ENCODE measurements around the gene ATP2A3.

ATP2A3 gene

GRCh38 chr17:3910420-3911270, 53.6 kb downstream of the ATP2A3 start:
- Histone ChIP-seq H3K27me3 (ENCODE audit: control insufficient read depth, insufficient read depth, low read length) (no peaks in the 10 kb centered on the region), H3K4me3 (ENCODE audit: low read depth, low read length) (no peak overlapping the region), H3K9ac (ENCODE audit: low read depth, low read length) (no peak overlapping the region)

DNA sequence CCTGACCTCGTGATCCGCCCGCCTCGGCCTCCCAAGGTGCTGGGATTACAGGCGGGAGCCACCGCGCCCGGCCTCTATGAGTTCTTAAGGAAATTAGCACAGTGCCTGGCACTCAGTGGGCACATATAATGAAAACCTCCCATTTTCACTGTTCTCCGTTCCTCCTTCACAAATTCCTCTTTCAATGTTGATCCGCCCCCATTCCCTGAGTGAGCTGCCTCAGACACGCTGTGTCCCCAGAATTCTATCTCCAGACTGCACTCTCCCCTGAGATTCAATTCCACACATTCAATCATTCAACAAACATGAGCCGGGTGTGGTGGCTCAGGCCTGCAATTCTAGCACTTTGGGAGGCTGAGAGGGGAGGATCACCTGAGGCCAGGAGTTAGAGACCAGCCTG, 55.0 kb downstream of the ATP2A3 start:
- peaks cover 5% of the 10 kb centered on the region for H3K4me1 ChIP-seq (ENCODE audit: control insufficient read depth, insufficient read depth, low read length)
- H3K36me3 ChIP-seq (ENCODE audit: control insufficient read depth, insufficient read depth, low read length): peaks cover 3% of the 10 kb centered on the region
- H3K9ac ChIP-seq (ENCODE audit: low read depth, low read length): no peak overlapping the region
- H3K4me3 ChIP-seq (ENCODE audit: low read depth, low read length): no peak overlapping the region
- H3K27me3 ChIP-seq (ENCODE audit: control insufficient read depth, insufficient read depth, low read length): no peaks in the 10 kb centered on the region
- H3K9me3 ChIP-seq (ENCODE audit: control insufficient read depth, insufficient read depth, low read length): no peaks in the 10 kb centered on the region

More at GRCh38 chr17:3910420-3911270, 53.6 kb downstream of the ATP2A3 start:
- H3K9me3 ChIP-seq (ENCODE audit: control insufficient read depth, insufficient read depth, low read length): no peaks in the 10 kb centered on the region
- peaks cover 3% of the 10 kb centered on the region for H3K36me3 ChIP-seq (ENCODE audit: control insufficient read depth, insufficient read depth, low read length)
- no peaks in the 10 kb centered on the region for H3K4me1 ChIP-seq (ENCODE audit: control insufficient read depth, insufficient read depth, low read length)

GRCh38 chr17:3907483-3908216, 56.6 kb downstream of the ATP2A3 start:
- Histone ChIP-seq H3K4me1 (ENCODE audit: control insufficient read depth, insufficient read depth, low read length) (peaks cover 11% of the 10 kb centered on the region), H3K9ac (ENCODE audit: low read depth, low read length) (peak overlapping the region; percentile 12), H3K36me3 (ENCODE audit: control insufficient read depth, insufficient read depth, low read length) (peaks cover 3% of the 10 kb centered on the region), H3K4me3 (ENCODE audit: low read depth, low read length) (no peak overlapping the region), H3K9me3 (ENCODE audit: control insufficient read depth, insufficient read depth, low read length) (no peaks in the 10 kb centered on the region), H3K27me3 (ENCODE audit: control insufficient read depth, insufficient read depth, low read length) (no peaks in the 10 kb centered on the region)

DNA sequence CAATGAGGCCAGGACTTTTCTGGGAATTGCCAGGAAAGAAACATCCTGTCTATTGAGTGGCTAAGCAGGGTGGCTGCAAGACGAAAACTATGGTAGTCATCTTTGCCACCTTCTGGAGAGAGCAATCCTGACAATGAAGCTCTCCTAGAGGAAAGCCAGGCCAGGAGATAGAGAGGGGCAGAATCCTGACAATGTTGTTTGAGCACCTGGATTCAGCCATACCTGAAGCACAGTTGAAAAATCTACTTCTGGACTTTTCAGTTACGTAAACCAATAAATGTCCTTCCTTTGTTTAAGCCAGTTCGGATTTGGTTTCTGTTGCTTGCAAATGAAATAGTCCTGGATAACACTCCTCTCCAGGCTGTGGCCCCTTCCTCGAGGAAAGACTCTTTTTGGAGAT, 57.4 kb downstream of the ATP2A3 start:
- peaks cover 11% of the 10 kb centered on the region for H3K4me1 ChIP-seq (ENCODE audit: control insufficient read depth, insufficient read depth, low read length)
- no peaks in the 10 kb centered on the region for H3K9me3 ChIP-seq (ENCODE audit: control insufficient read depth, insufficient read depth, low read length)
- peaks cover 3% of the 10 kb centered on the region for H3K36me3 ChIP-seq (ENCODE audit: control insufficient read depth, insufficient read depth, low read length)
- no peaks in the 10 kb centered on the region for H3K27me3 ChIP-seq (ENCODE audit: control insufficient read depth, insufficient read depth, low read length)
- no peak overlapping the region for H3K9ac ChIP-seq (ENCODE audit: low read depth, low read length)
- no peak overlapping the region for H3K4me3 ChIP-seq (ENCODE audit: low read depth, low read length)

- Histone ChIP-seq H3K4me3 (ENCODE audit: low read depth, low read length) (no peak overlapping the region), H3K9me3 (ENCODE audit: control insufficient read depth, insufficient read depth, low read length) (no peaks in the 10 kb centered on the region), H3K9ac (ENCODE audit: low read depth, low read length) (no peak overlapping the region), H3K27me3 (ENCODE audit: control insufficient read depth, insufficient read depth, low read length) (no peaks in the 10 kb centered on the region), H3K4me1 (ENCODE audit: control insufficient read depth, insufficient read depth, low read length) (peaks cover 11% of the 10 kb centered on the region), H3K36me3 (ENCODE audit: control insufficient read depth, insufficient read depth, low read length) (no peaks in the 10 kb centered on the region)
Observed at GRCh38 chr17:3905017-3905520, 59.2 kb downstream of the ATP2A3 start.

GRCh38 chr17:3904501-3904900, 59.7 kb downstream of the ATP2A3 start:
- no peaks in the 10 kb centered on the region for H3K9me3 ChIP-seq (ENCODE audit: control insufficient read depth, insufficient read depth, low read length)
- H3K9ac ChIP-seq (ENCODE audit: low read depth, low read length): no peak overlapping the region
- peaks cover 11% of the 10 kb centered on the region for H3K4me1 ChIP-seq (ENCODE audit: control insufficient read depth, insufficient read depth, low read length)
- no peaks in the 10 kb centered on the region for H3K27me3 ChIP-seq (ENCODE audit: control insufficient read depth, insufficient read depth, low read length)
- no peaks in the 10 kb centered on the region for H3K36me3 ChIP-seq (ENCODE audit: control insufficient read depth, insufficient read depth, low read length)
- peak overlapping the region; percentile 37 for H3K4me3 ChIP-seq (ENCODE audit: low read depth, low read length)

DNA sequence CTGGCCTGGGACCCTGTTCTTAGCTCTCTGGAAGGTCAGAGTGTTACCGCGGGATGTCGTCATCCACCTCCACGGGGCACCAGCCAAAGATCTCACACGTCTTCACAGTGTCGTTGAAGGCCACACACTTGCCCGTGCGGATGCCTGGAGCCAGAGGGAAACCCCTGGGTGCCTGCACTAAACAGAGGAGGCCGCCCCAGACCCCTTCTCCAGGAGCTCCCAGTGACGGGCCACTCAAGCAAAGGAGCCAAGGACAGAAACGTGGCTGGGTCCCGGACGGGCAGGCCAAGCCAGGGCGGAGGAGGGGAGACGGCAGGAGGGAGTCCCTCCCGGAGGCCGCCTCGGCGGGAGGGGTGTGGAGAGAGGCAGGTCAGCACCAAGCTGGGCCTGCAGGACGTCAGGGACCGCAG, 60.4 kb downstream of the ATP2A3 start:
- Histone ChIP-seq H3K4me1 (ENCODE audit: control insufficient read depth, insufficient read depth, low read length) (peaks cover 11% of the 10 kb centered on the region), H3K4me3 (ENCODE audit: low read depth, low read length) (peak overlapping the region; percentile 37), H3K36me3 (ENCODE audit: control insufficient read depth, insufficient read depth, low read length) (no peaks in the 10 kb centered on the region), H3K9ac (ENCODE audit: low read depth, low read length) (peak overlapping the region; percentile 24), H3K27me3 (ENCODE audit: control insufficient read depth, insufficient read depth, low read length) (no peaks in the 10 kb centered on the region), H3K9me3 (ENCODE audit: control insufficient read depth, insufficient read depth, low read length) (no peaks in the 10 kb centered on the region)

GRCh38 chr17:3903051-3903825, 61.0 kb downstream of the ATP2A3 start:
- H3K9ac ChIP-seq (ENCODE audit: low read depth, low read length): no peak overlapping the region
- H3K36me3 ChIP-seq (ENCODE audit: control insufficient read depth, insufficient read depth, low read length): no peaks in the 10 kb centered on the region
- no peaks in the 10 kb centered on the region for H3K27me3 ChIP-seq (ENCODE audit: control insufficient read depth, insufficient read depth, low read length)
- H3K9me3 ChIP-seq (ENCODE audit: control insufficient read depth, insufficient read depth, low read length): no peaks in the 10 kb centered on the region
- no peak overlapping the region for H3K4me3 ChIP-seq (ENCODE audit: low read depth, low read length)
- peaks cover 11% of the 10 kb centered on the region for H3K4me1 ChIP-seq (ENCODE audit: control insufficient read depth, insufficient read depth, low read length)

DNA sequence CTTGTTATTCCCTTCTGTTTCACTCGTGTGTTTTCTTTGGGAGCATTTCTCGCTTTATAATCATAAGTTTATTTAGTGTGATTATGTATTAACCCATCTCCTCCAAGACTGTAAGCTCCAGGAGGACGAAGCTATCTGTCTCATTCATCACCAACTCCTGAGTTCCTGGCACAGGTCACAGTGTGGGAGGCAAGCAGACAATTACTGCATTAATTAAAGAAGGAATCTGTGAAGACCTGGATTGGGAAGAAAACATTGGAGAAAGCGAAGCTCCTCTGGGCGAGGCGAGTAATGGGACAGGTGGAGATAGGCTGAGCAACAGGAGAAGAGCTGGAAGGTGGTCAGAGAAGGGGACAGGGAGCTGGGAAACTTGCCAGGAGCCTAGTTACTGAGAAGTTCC, 63.6 kb downstream of the ATP2A3 start:
- Histone ChIP-seq H3K27me3 (ENCODE audit: control insufficient read depth, insufficient read depth, low read length) (no peaks in the 10 kb centered on the region), H3K9me3 (ENCODE audit: control insufficient read depth, insufficient read depth, low read length) (no peaks in the 10 kb centered on the region), H3K36me3 (ENCODE audit: control insufficient read depth, insufficient read depth, low read length) (no peaks in the 10 kb centered on the region), H3K9ac (ENCODE audit: low read depth, low read length) (no peak overlapping the region), H3K4me3 (ENCODE audit: low read depth, low read length) (no peak overlapping the region), H3K4me1 (ENCODE audit: control insufficient read depth, insufficient read depth, low read length) (peaks cover 11% of the 10 kb centered on the region)

- H3K9ac ChIP-seq (ENCODE audit: low read depth, low read length): no peak overlapping the region
- H3K9me3 ChIP-seq (ENCODE audit: control insufficient read depth, insufficient read depth, low read length): no peaks in the 10 kb centered on the region
- H3K4me1 ChIP-seq (ENCODE audit: control insufficient read depth, insufficient read depth, low read length): peaks cover 6% of the 10 kb centered on the region
- no peaks in the 10 kb centered on the region for H3K27me3 ChIP-seq (ENCODE audit: control insufficient read depth, insufficient read depth, low read length)
- no peak overlapping the region for H3K4me3 ChIP-seq (ENCODE audit: low read depth, low read length)
- H3K36me3 ChIP-seq (ENCODE audit: control insufficient read depth, insufficient read depth, low read length): no peaks in the 10 kb centered on the region
Observed at GRCh38 chr17:3897731-3898130, 66.5 kb downstream of the ATP2A3 start.

DNA sequence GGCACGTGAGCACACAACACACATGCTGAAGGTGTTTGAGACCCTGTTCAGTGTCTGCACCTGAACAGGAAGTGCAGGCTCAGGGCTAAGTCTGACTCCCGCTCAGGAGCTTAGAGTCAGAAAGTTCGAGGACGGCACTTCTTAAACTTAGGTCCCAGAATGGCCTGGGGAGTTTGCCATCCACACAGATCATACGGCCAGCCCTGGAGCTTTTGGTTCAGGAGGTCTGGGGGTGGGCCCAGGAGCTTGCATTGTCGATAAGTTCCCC, 67.3 kb downstream of the ATP2A3 start:
- H3K36me3 ChIP-seq (ENCODE audit: control insufficient read depth, insufficient read depth, low read length): no peaks in the 10 kb centered on the region
- no peak overlapping the region for H3K4me3 ChIP-seq (ENCODE audit: low read depth, low read length)
- peaks cover 6% of the 10 kb centered on the region for H3K4me1 ChIP-seq (ENCODE audit: control insufficient read depth, insufficient read depth, low read length)
- H3K9me3 ChIP-seq (ENCODE audit: control insufficient read depth, insufficient read depth, low read length): no peaks in the 10 kb centered on the region
- H3K27me3 ChIP-seq (ENCODE audit: control insufficient read depth, insufficient read depth, low read length): no peaks in the 10 kb centered on the region
- H3K9ac ChIP-seq (ENCODE audit: low read depth, low read length): no peak overlapping the region

Data from iPS-15b (cell line).